NB4 (cell line): ENCODE measurements around the gene C6orf62.

Experiments
- DNase-seq: peaks from one replicate; pipeline ENCODE4 v3.0.0; 2010; ENCODE audit warnings: low read depth
- H3K4me3 ChIP-seq: one replicate; pipeline ENCODE4 v1.5.1; 2011; ENCODE audit warnings: mild to moderate bottlenecking, low read depth, low read length, moderate library complexity
- MYC ChIP-seq: IDR thresholded peaks from 2 replicates; pipeline ENCODE4 v1.6.1; 2011; ENCODE audit warnings: low read depth, low read length
- POLR2A ChIP-seq: IDR thresholded peaks from 2 replicates; pipeline ENCODE4 v1.6.1; 2011; ENCODE audit warnings: mild to moderate bottlenecking; ENCODE audit not compliant: insufficient read length; ENCODE audit errors: extremely low read depth
- TF ChIP-seq, protein P1 (sequence below): IDR thresholded peaks from one replicate; pipeline ENCODE4 v1.5.1; 2012; ENCODE audit warnings: low read depth, low read length
- TF ChIP-seq, protein P2 (sequence below): IDR thresholded peaks from 2 replicates; pipeline ENCODE4 v1.6.1; 2011; ENCODE audit warnings: low read depth, low read length

Gene C6orf62

DNA sequence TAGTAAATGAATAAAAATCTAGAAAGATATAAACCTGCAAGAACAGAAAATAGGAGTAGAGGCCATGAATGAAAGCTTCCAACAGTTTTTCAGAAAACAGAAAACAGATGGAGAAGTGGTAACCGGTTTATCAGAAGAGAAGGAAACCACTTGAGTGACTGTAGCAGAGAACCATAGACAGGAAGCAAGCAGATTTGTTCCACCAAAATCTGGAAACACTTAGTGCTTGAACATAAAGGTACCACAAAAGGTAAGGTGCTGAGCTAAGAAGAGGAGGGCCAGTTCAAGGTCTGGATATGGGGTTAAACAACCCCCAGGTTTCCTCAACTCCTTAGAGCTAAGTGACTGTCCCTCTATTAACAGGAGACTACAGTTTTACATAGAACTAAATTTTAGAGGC is 63.7 kb downstream of the C6orf62 start:
- TF ChIP-seq POLR2A (no peak), MYC (no peak)
- TF ChIP-seq, protein P1, sequence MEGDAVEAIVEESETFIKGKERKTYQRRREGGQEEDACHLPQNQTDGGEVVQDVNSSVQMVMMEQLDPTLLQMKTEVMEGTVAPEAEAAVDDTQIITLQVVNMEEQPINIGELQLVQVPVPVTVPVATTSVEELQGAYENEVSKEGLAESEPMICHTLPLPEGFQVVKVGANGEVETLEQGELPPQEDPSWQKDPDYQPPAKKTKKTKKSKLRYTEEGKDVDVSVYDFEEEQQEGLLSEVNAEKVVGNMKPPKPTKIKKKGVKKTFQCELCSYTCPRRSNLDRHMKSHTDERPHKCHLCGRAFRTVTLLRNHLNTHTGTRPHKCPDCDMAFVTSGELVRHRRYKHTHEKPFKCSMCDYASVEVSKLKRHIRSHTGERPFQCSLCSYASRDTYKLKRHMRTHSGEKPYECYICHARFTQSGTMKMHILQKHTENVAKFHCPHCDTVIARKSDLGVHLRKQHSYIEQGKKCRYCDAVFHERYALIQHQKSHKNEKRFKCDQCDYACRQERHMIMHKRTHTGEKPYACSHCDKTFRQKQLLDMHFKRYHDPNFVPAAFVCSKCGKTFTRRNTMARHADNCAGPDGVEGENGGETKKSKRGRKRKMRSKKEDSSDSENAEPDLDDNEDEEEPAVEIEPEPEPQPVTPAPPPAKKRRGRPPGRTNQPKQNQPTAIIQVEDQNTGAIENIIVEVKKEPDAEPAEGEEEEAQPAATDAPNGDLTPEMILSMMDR, result no peak
- TF ChIP-seq, protein P2, sequence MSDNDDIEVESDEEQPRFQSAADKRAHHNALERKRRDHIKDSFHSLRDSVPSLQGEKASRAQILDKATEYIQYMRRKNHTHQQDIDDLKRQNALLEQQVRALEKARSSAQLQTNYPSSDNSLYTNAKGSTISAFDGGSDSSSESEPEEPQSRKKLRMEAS, result no peak

More for the DNA sequence above, 63.7 kb downstream of the C6orf62 start:
- DNase-seq, result no peak
- no peak overlapping the region for H3K4me3 ChIP-seq
